OCI-LY1 (cell line): Measurements from ENCODE around the gene PRKACB.

Experiments
- CTCF ChIP-seq: fragments of 200-600 bp; sonication (generic), shearing (Covaris generic); IDR thresholded peaks from 2 replicates; pipeline ENCODE4 v1.5.1; 2017; ENCODE audit warnings: mild to moderate bottlenecking, antibody characterized with exemption, low read length, moderate library complexity, mixed read lengths
- EZH2 ChIP-seq: fragments of 200-600 bp; sonication (generic), shearing (Covaris generic); IDR thresholded peaks from 2 replicates; pipeline ENCODE4 v1.8.0; 2017; ENCODE audit warnings: borderline replicate concordance, mixed run types, mild to moderate bottlenecking, antibody characterized with exemption, low read length, moderate library complexity, mixed read lengths

GRCh38 chr1:84206375-84206774 lies 62.3 kb downstream of the PRKACB start:
- TF ChIP-seq EZH2 (no peak), CTCF (no peak)
